ENCODE results near the gene CUL2.

GRCh38 chr10:35041502-35041879 lies 48.6 kb downstream of the CUL2 start:
- no peak for TF ChIP-seq CTCF (IDR thresholded peaks at IDR 0.05; ENCODE audit: insufficient read depth, low read length, poor library complexity, severe bottlenecking)
- TF ChIP-seq EZH2phosphoT487 (conservative IDR thresholded peaks at IDR 0.05; ENCODE audit: low read length) = no peak
